CD4-positive, alpha-beta T cell (primary cell): ENCODE measurements around the gene INPP4A. TPM values are rescaled to one million over a fixed set of nuclear protein-coding genes. Genes with fewer than 3 reads are reported as not detected.
A peak's percentile ranks its signal among the peaks of the same experiment; 100 is the strongest.
"Not testable (repeated sequence)": the region's sequence is repeated elsewhere in the genome, so short reads cannot be mapped to it uniquely, and the experiment has no call there.

Source experiments
- ATAC-seq: fragments of 200-7000 bp; cut with Tn5 transposase; one replicate; pipeline ENCODE4 v1.10.0; 2022; ENCODE audit warnings: mild to moderate bottlenecking; ENCODE audit not compliant: poor library complexity
- CTCF ChIA-PET: fragments of 350-600 bp; sonication (Branson Sonifier 250); formaldehyde crosslinking; loops from one replicate; lab custom pipeline; 2021; ENCODE audit warnings: antibody characterized with exemption, inconsistent platforms; lab: Charles Lee
- POLR2A ChIA-PET: fragments of 350-600 bp; sonication (Branson Sonifier 250); formaldehyde crosslinking; loops from one replicate; lab custom pipeline; 2021; ENCODE audit warnings: antibody characterized with exemption, inconsistent platforms; lab: Charles Lee
- DNase-seq, 14 experiments: peaks; one replicate each; pipeline ENCODE4 v3.0.0-alpha.2; 2013 to 2020; ENCODE audit warnings: mixed read lengths in 2 of 14
- H3K27ac ChIP-seq, 2 donors: one replicate each; pipeline versions ENCODE4 v1.5.1 to v1.7.0; 2013; ENCODE audit warnings: low read length in 2 of 2, low read depth in 1 of 2, mild to moderate bottlenecking in 1 of 2
- H3K27me3 ChIP-seq, 2 experiments: 1 replicate in 1 of 2; 2 replicates in 1 of 2; pipeline versions ENCODE4 v1.6.1 to v1.7.0; 2013; ENCODE audit warnings: low read length in 2 of 2, control low read depth in 1 of 2, mild to moderate bottlenecking in 1 of 2, moderate library complexity in 1 of 2; ENCODE audit not compliant: insufficient read depth in 2 of 2, control insufficient read depth in 1 of 2
- H3K36me3 ChIP-seq: one replicate; pipeline ENCODE4 v1.6.1; 2013; ENCODE audit warnings: low read length, control low read depth; ENCODE audit not compliant: insufficient read depth
- H3K4me1 ChIP-seq: one replicate; pipeline ENCODE4 v1.6.1; 2013; ENCODE audit warnings: low read length, control low read depth; ENCODE audit not compliant: insufficient read depth
- H3K4me3 ChIP-seq: one replicate; pipeline ENCODE4 v1.5.1; 2013; ENCODE audit warnings: mild to moderate bottlenecking, low read length, moderate library complexity
- H3K9me3 ChIP-seq, 2 experiments: 1 replicate in 1 of 2; 2 replicates in 1 of 2; pipeline versions ENCODE4 v1.6.1 to v1.7.0; 2013; ENCODE audit warnings: low read length in 2 of 2, mild to moderate bottlenecking in 2 of 2, control low read depth in 1 of 2, moderate library complexity in 1 of 2; ENCODE audit not compliant: control insufficient read depth in 1 of 2, insufficient read depth in 1 of 2
- H3K27ac Mint-ChIP-seq: one replicate; pipeline ENCODE4 v1.8.0; 2020; ENCODE audit warnings: mixed read lengths
- H3K27me3 Mint-ChIP-seq: one replicate; pipeline ENCODE4 v1.8.0; 2021; ENCODE audit warnings: mixed read lengths
- H3K36me3 Mint-ChIP-seq: one replicate; pipeline ENCODE4 v1.8.0; 2021; ENCODE audit warnings: low read depth, mixed read lengths
- H3K4me1 Mint-ChIP-seq: one replicate; pipeline ENCODE4 v1.8.0; 2021; ENCODE audit warnings: low read depth, mixed read lengths
- H3K4me3 Mint-ChIP-seq: one replicate; pipeline ENCODE4 v1.8.0; 2020; ENCODE audit warnings: mild to moderate bottlenecking, mixed read lengths
- H3K9me3 Mint-ChIP-seq: one replicate; pipeline ENCODE4 v1.8.0; 2020; ENCODE audit warnings: mixed read lengths
- CTCF ChIP-seq: fragments of 200-600 bp; IDR thresholded peaks from one replicate; pipeline ENCODE4 v1.8.0; 2022; ENCODE audit warnings: antibody characterized with exemption, mild to moderate bottlenecking
- intact Hi-C, 2 experiments: fragments of 100-400 bp; cut with DNase I in 1 of 2; cut with micrococcal nuclease in 1 of 2; formaldehyde crosslinking; loops; one replicate each; pipeline versions ENCODE4 v1.15.1 to v1.9.0; 2023 to 2025; cut with DNase I, micrococcal nuclease
- total RNA-seq, 174 experiments: library from RNA in 2 of 174; stranded (reverse) in 2 of 174; gene quantifications; one replicate each; pipeline ENCODE4 v1.2.3 and lab custom pipeline; 2021 to 2026

The INPP4A gene
- total RNA-seq, 2 experiments from 2014 or later = 86.4 to 89.2 TPM

GRCh38 chr2:98588880-98589431 lies 144.3 kb downstream of the INPP4A start:
- Histone ChIP-seq H3K4me3 (no peak overlapping the region), H3K27me3 (no peaks in the 10 kb centered on the region), H3K9me3 (peaks cover 3 to 4% of the 10 kb centered on the region in 2 experiments), H3K27ac (no peak overlapping the region), H3K36me3 (peaks cover 82% of the 10 kb centered on the region), H3K4me1 (no peaks in the 10 kb centered on the region)
- Mint-ChIP-seq H3K4me1 (peaks cover 15% of the 10 kb centered on the region), H3K27me3 (no peaks in the 10 kb centered on the region), H3K9me3 (no peaks in the 10 kb centered on the region), H3K4me3 (no peak overlapping the region), H3K36me3 (peaks cover 98% of the 10 kb centered on the region), H3K27ac (peak overlapping the region; percentile 73)
- peak; percentile 29 for ATAC-seq
- CTCF ChIA-PET = interaction anchor here (1.3 kb wide), 1 partner anchor 20 kb away, joined by 3 read pairs; no protein-coding TSS in a partner anchor
- POLR2A ChIA-PET = no interaction called here
- intact Hi-C loops = no loop called here
- no peak for DNase-seq
- TF ChIP-seq CTCF = no peak

- Mint-ChIP-seq H3K4me1 (peaks cover 15% of the 10 kb centered on the region), H3K4me3 (no peak overlapping the region), H3K27me3 (no peaks in the 10 kb centered on the region), H3K9me3 (no peaks in the 10 kb centered on the region), H3K36me3 (peaks cover 98% of the 10 kb centered on the region), H3K27ac (peak overlapping the region; percentile 73)
- H3K27ac ChIP-seq = no peak overlapping the region
- H3K4me3 ChIP-seq = no peak overlapping the region
- no peaks in the 10 kb centered on the region for H3K4me1 ChIP-seq
- POLR2A ChIA-PET = interaction anchor here (1.3 kb wide), 1 partner anchor 18 kb away, joined by 3 read pairs; no protein-coding TSS in a partner anchor
- CTCF ChIA-PET = interaction anchor here (1.3 kb wide), 1 partner anchor 21 kb away, joined by 3 read pairs; no protein-coding TSS in a partner anchor
- H3K9me3 ChIP-seq = peaks cover 4% of the 10 kb centered on the region in 2 experiments
- intact Hi-C loops = no loop called here
- H3K27me3 ChIP-seq = no peaks in the 10 kb centered on the region
- ATAC-seq = no peak
- DNase-seq = no peak
- no peak for TF ChIP-seq CTCF
- peaks cover 81% of the 10 kb centered on the region for H3K36me3 ChIP-seq
These were observed 144.8 kb downstream of the INPP4A start for GRCh38 chr2:98589489-98589888.

GRCh38 chr2:98592565-98592964 lies 147.9 kb downstream of the INPP4A start:
- H3K36me3 ChIP-seq = peaks cover 60% of the 10 kb centered on the region
- ATAC-seq (no peak), DNase-seq (no peak)
- H3K9me3 Mint-ChIP-seq = no peaks in the 10 kb centered on the region
- peaks cover 4% of the 10 kb centered on the region in 2 experiments for H3K9me3 ChIP-seq
- H3K4me3 ChIP-seq = no peak overlapping the region
- H3K4me1 Mint-ChIP-seq = peaks cover 11% of the 10 kb centered on the region
- intact Hi-C loops = no loop called here
- no peaks in the 10 kb centered on the region for H3K27me3 Mint-ChIP-seq
- H3K4me3 Mint-ChIP-seq = no peak overlapping the region
- no peak overlapping the region for H3K27ac Mint-ChIP-seq
- H3K27ac ChIP-seq = no peak overlapping the region
- TF ChIP-seq CTCF = no peak
- H3K4me1 ChIP-seq = no peaks in the 10 kb centered on the region
- no peaks in the 10 kb centered on the region for H3K27me3 ChIP-seq
- POLR2A ChIA-PET = no interaction called here
- peaks cover 94% of the 10 kb centered on the region for H3K36me3 Mint-ChIP-seq
- CTCF ChIA-PET = no interaction called here

GRCh38 chr2:98594665-98595064 lies 150.0 kb downstream of the INPP4A start:
- H3K36me3 ChIP-seq = peaks cover 60% of the 10 kb centered on the region
- H3K4me1 Mint-ChIP-seq = peaks cover 13% of the 10 kb centered on the region
- H3K9me3 ChIP-seq, H3K4me1 ChIP-seq, H3K27me3 Mint-ChIP-seq, H3K4me3 ChIP-seq, CTCF ChIA-PET, ATAC-seq, H3K27me3 ChIP-seq, H3K27ac ChIP-seq, POLR2A ChIA-PET, intact Hi-C loops, H3K4me3 Mint-ChIP-seq, DNase-seq, H3K9me3 Mint-ChIP-seq: not testable (repeated sequence)
- H3K27ac Mint-ChIP-seq = peak overlapping the region; percentile 49
- H3K36me3 Mint-ChIP-seq = peaks cover 90% of the 10 kb centered on the region
